Gastrocnemius medialis (tissue), 4 donors: ENCODE results near the gene PLXNB1.

Experiments used
- CTCF ChIP-seq, 5 experiments: fragments of 450-650 bp in 3 of 5; fragments of 200-600 bp in 2 of 5; sonication (generic) in 2 of 5; IDR thresholded peaks in 4 of 5; conservative IDR thresholded peaks in 1 of 5; 1 replicate in 4 of 5; 2 replicates in 1 of 5; pipeline ENCODE4 v1.5.1; 2016 to 2019; ENCODE audit warnings: antibody characterized with exemption in 5 of 5, mild to moderate bottlenecking in 3 of 5, moderate library complexity in 3 of 5
- POLR2A ChIP-seq, 2 donors: fragments of 450-650 bp; IDR thresholded peaks; one replicate each; pipeline ENCODE4 v1.6.1; 2017; ENCODE audit warnings: antibody characterized with exemption in 2 of 2, mild to moderate bottlenecking in 2 of 2, moderate library complexity in 2 of 2

- TF ChIP-seq POLR2A (IDR thresholded peaks at IDR 0.05) (no peak), CTCF (IDR thresholded peaks at IDR 0.05 in 4 of 5, conservative IDR thresholded peaks at IDR 0.05 in 1 of 5) (no peak)
Observed at GRCh38 chr3:48426401-48426909, 3.4 kb downstream of the PLXNB1 start.
